ENCODE data around the gene SSBP4.

DNA sequence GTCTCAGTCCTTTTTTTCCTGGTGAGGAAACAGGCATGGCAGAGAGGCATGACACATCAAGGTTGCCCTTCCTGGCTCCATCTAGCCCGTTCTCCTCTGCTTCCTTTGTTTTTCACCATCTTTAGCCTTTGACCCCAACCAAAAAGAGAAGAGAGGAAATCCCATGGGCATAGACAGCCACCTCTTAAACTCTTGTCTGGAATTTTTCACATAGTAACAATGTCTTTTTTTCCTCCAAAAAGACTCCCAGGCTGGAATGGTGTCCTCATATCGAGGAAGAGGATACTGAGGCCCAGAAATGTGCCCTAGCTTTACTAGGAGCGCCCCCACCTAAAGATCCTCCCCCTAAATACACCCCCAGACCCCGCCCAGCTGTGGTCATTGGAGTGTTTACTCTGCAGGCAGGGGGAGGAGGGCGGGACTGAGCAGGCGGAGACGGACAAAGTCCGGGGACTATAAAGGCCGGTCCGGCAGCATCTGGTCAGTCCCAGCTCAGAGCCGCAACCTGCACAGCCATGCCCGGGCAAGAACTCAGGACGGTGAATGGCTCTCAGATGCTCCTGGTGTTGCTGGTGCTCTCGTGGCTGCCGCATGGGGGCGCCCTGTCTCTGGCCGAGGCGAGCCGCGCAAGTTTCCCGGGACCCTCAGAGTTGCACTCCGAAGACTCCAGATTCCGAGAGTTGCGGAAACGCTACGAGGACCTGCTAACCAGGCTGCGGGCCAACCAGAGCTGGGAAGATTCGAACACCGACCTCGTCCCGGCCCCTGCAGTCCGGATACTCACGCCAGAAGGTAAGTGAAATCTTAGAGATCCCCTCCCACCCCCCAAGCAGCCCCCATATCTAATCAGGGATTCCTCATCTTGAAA is 33.3 kb upstream of the SSBP4 start, which contains the start of gene GDF15:
- TF ChIP-seq, protein P1, sequence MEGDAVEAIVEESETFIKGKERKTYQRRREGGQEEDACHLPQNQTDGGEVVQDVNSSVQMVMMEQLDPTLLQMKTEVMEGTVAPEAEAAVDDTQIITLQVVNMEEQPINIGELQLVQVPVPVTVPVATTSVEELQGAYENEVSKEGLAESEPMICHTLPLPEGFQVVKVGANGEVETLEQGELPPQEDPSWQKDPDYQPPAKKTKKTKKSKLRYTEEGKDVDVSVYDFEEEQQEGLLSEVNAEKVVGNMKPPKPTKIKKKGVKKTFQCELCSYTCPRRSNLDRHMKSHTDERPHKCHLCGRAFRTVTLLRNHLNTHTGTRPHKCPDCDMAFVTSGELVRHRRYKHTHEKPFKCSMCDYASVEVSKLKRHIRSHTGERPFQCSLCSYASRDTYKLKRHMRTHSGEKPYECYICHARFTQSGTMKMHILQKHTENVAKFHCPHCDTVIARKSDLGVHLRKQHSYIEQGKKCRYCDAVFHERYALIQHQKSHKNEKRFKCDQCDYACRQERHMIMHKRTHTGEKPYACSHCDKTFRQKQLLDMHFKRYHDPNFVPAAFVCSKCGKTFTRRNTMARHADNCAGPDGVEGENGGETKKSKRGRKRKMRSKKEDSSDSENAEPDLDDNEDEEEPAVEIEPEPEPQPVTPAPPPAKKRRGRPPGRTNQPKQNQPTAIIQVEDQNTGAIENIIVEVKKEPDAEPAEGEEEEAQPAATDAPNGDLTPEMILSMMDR (IDR thresholded peaks at IDR 0.05; ENCODE audit: poor library complexity): peak; percentile 59
- TF ChIP-seq EZH2 (IDR thresholded peaks at IDR 0.05; ENCODE audit: borderline replicate concordance) (no peak), EZH2phosphoT487 (IDR thresholded peaks at IDR 0.05; ENCODE audit: low read depth, severe bottlenecking, unreplicated experiment) (no peak)

Data from hepatocyte (in vitro differentiated cells).